H1 (cell line): ENCODE measurements around the gene SLC27A5. TPM values are rescaled to one million over a fixed set of nuclear protein-coding genes. Genes with fewer than 3 reads are reported as not detected.
A peak's percentile ranks its signal among the peaks of the same experiment; 100 is the strongest.

Experiments used
- CTCF ChIA-PET: fragments of 300-600 bp; sonication (Branson Sonifier 250); formaldehyde crosslinking; loops from one replicate; lab custom pipeline; 2021; ENCODE audit not compliant: partially characterized antibody; lab: Charles Lee
- POLR2A ChIA-PET: fragments of 300-600 bp; sonication (Branson Sonifier 250); formaldehyde crosslinking; loops from one replicate; lab custom pipeline; 2021; ENCODE audit warnings: inconsistent platforms; ENCODE audit not compliant: partially characterized antibody; lab: Charles Lee
- DNase-seq, 2 experiments: peaks; one replicate each; pipeline versions ENCODE4 v3.0.0 to v3.0.0-alpha.2; 2010 to 2022; ENCODE audit warnings: low spot score in 2 of 2, low read depth in 1 of 2, mixed read lengths in 1 of 2
- FAIRE-seq: peaks from 2 replicates; lab custom pipeline; 2011; peaks lifted over from hg19 to GRCh38; lab: Jason Lieb, UNC
- H2AFZ ChIP-seq: 2 replicates; pipeline ENCODE4 v1.8.1; 2012; ENCODE audit warnings: low read length, inconsistent platforms
- H2AK5ac ChIP-seq: 2 replicates; pipeline ENCODE4 v1.6.1; 2013; ENCODE audit warnings: low read depth, low read length
- H2BK120ac ChIP-seq: replicated peaks from 2 replicates; pipeline ENCODE3; 2013; ENCODE audit warnings: low read depth, low read length, inconsistent platforms
- H2BK12ac ChIP-seq: 2 replicates; pipeline ENCODE4 v1.6.1; 2013; ENCODE audit warnings: low read depth, low read length
- H2BK15ac ChIP-seq: 2 replicates; pipeline ENCODE4 v1.6.1; 2013; ENCODE audit warnings: low read length
- H2BK20ac ChIP-seq: 2 replicates; pipeline ENCODE4 v1.6.1; 2013; ENCODE audit warnings: low read length
- H2BK5ac ChIP-seq: 2 replicates; pipeline ENCODE4 v1.6.1; 2013; ENCODE audit warnings: low read depth, low read length
- H3K14ac ChIP-seq: 2 replicates; pipeline ENCODE4 v1.6.1; 2013; ENCODE audit warnings: inconsistent platforms; ENCODE audit not compliant: insufficient read length
- H3K18ac ChIP-seq: 2 replicates; pipeline ENCODE4 v1.6.1; 2013; ENCODE audit warnings: low read length; ENCODE audit errors: extremely low read depth
- H3K23ac ChIP-seq: 2 replicates; pipeline ENCODE4 v1.6.1; 2013; ENCODE audit warnings: inconsistent platforms; ENCODE audit not compliant: insufficient read length
- H3K23me2 ChIP-seq: 2 replicates; pipeline ENCODE4 v1.6.1; 2013; ENCODE audit warnings: low read depth, low read length
- H3K27ac ChIP-seq: 2 replicates; pipeline ENCODE4 v1.6.1; 2011; ENCODE audit warnings: low read depth, low read length, inconsistent platforms
- H3K27me3 ChIP-seq, 4 experiments: replicated peaks in 1 of 4; 1 replicate in 1 of 4; 2 replicates in 3 of 4; pipeline versions ENCODE4 v1.6.1 to v1.8.1; 2011 to 2013; ENCODE audit warnings: low read length in 3 of 4, mild to moderate bottlenecking in 3 of 4, inconsistent platforms in 2 of 4, mixed read lengths in 2 of 4, moderate library complexity in 1 of 4; ENCODE audit not compliant: control insufficient read depth in 3 of 4, insufficient read depth in 3 of 4; ENCODE audit errors: extremely low read depth in 1 of 4
- H3K36me3 ChIP-seq, 4 experiments: 2 replicates each; pipeline versions ENCODE4 v1.6.1 to v1.8.1; 2011 to 2013; ENCODE audit warnings: mild to moderate bottlenecking in 4 of 4, low read length in 3 of 4, moderate library complexity in 2 of 4, control low read depth in 1 of 4, inconsistent platforms in 1 of 4; ENCODE audit not compliant: insufficient read depth in 4 of 4, control insufficient read depth in 2 of 4
- H3K4ac ChIP-seq: replicated peaks from 2 replicates; pipeline ENCODE3; 2013; ENCODE audit warnings: low read length, low read depth, mixed read lengths, inconsistent platforms; ENCODE audit not compliant: insufficient read length
- H3K4me1 ChIP-seq, 4 experiments: replicated peaks in 1 of 4; 1 replicate in 1 of 4; 2 replicates in 3 of 4; pipeline versions ENCODE4 v1.6.1 to v1.8.1; 2011 to 2013; ENCODE audit warnings: low read length in 3 of 4, inconsistent platforms in 2 of 4, mixed read lengths in 1 of 4; ENCODE audit not compliant: insufficient read depth in 4 of 4, control insufficient read depth in 3 of 4
- H3K4me2 ChIP-seq, 2 experiments: 2 replicates each; pipeline versions ENCODE4 v1.6.1 to v1.8.1; 2011 to 2013; ENCODE audit warnings: low read depth in 2 of 2, low read length in 2 of 2, control low read depth in 1 of 2, inconsistent platforms in 1 of 2, mild to moderate bottlenecking in 1 of 2; ENCODE audit not compliant: insufficient read depth in 1 of 2
- H3K4me3 ChIP-seq, 4 experiments: fragments of 200-600, 300-600 bp in 1 of 4; sonication (generic), shearing (Covaris generic), sonication (Bioruptor Twin) in 1 of 4; 2 replicates each; pipeline versions ENCODE4 v1.5.1 to v1.8.1; 2011 to 2016; ENCODE audit warnings: low read length in 4 of 4, low read depth in 3 of 4, control low read depth in 2 of 4, inconsistent platforms in 2 of 4, mild to moderate bottlenecking in 2 of 4, mixed read lengths in 1 of 4, moderate library complexity in 1 of 4; ENCODE audit not compliant: insufficient read depth in 2 of 4; ENCODE audit errors: extremely low read depth in 1 of 4
- H3K56ac ChIP-seq: replicated peaks from 2 replicates; pipeline ENCODE3; 2013; ENCODE audit warnings: low read depth, mild to moderate bottlenecking, mixed read lengths, low read length, inconsistent platforms; ENCODE audit not compliant: insufficient read length
- H3K79me1 ChIP-seq: 2 replicates; pipeline ENCODE4 v1.6.1; 2013; ENCODE audit warnings: low read depth, low read length, control low read depth
- H3K79me2 ChIP-seq, 2 experiments: 2 replicates each; pipeline versions ENCODE4 v1.6.1 to v1.8.1; 2012 to 2013; ENCODE audit warnings: low read length in 2 of 2, mild to moderate bottlenecking in 2 of 2, inconsistent platforms in 1 of 2; ENCODE audit not compliant: insufficient read depth in 2 of 2, control insufficient read depth in 1 of 2
- H3K9ac ChIP-seq, 4 experiments: replicated peaks in 1 of 4; 1 replicate in 1 of 4; 2 replicates in 3 of 4; pipeline versions ENCODE4 v1.6.1 to v1.8.1; 2011 to 2013; ENCODE audit warnings: low read depth in 3 of 4, low read length in 3 of 4, control low read depth in 2 of 4, mild to moderate bottlenecking in 2 of 4, moderate library complexity in 2 of 4, inconsistent platforms in 1 of 4; ENCODE audit errors: extremely low read depth in 1 of 4
- H3K9me3 ChIP-seq, 2 experiments: 2 replicates each; pipeline versions ENCODE4 v1.6.1 to v1.8.1; 2012 to 2013; ENCODE audit warnings: mild to moderate bottlenecking in 2 of 2, moderate library complexity in 2 of 2, control low read depth in 1 of 2, inconsistent platforms in 1 of 2, low read depth in 1 of 2, low read length in 1 of 2, mixed read lengths in 1 of 2; ENCODE audit not compliant: insufficient read depth in 2 of 2
- H4K20me1 ChIP-seq, 2 experiments: replicated peaks in 1 of 2; 2 replicates each; pipeline versions ENCODE3 to v1.8.1; 2011 to 2013; ENCODE audit warnings: inconsistent platforms in 2 of 2, low read length in 2 of 2, mild to moderate bottlenecking in 1 of 2; ENCODE audit not compliant: insufficient read depth in 2 of 2, control insufficient read depth in 1 of 2
- H4K5ac ChIP-seq: 2 replicates; pipeline ENCODE4 v1.6.1; 2013; ENCODE audit warnings: low read length, low read depth, mixed read lengths, inconsistent platforms; ENCODE audit not compliant: insufficient read length
- H4K8ac ChIP-seq: 2 replicates; pipeline ENCODE4 v1.8.0; 2013; ENCODE audit warnings: mild to moderate bottlenecking, moderate library complexity, low read length, inconsistent platforms; ENCODE audit not compliant: insufficient read depth; ENCODE audit errors: extremely low read depth
- H4K91ac ChIP-seq: replicated peaks from 2 replicates; pipeline ENCODE3; 2013; ENCODE audit warnings: low read length, mixed read lengths, inconsistent platforms; ENCODE audit not compliant: insufficient read length
- HDAC6 ChIP-seq: IDR thresholded peaks from one replicate; pipeline ENCODE4 v1.7.1; 2012; ENCODE audit warnings: low read depth, mild to moderate bottlenecking, inconsistent platforms, low read length, moderate library complexity
- POLR2A ChIP-seq, 2 experiments: IDR thresholded peaks; 1 replicate in 1 of 2; 2 replicates in 1 of 2; pipeline ENCODE4 v1.6.1; 2011; ENCODE audit warnings: low read depth in 2 of 2, low read length in 2 of 2, mild to moderate bottlenecking in 2 of 2; ENCODE audit errors: control extremely low read depth in 1 of 2
- POLR2AphosphoS5 ChIP-seq: IDR thresholded peaks from 2 replicates; pipeline ENCODE4 v1.6.1; 2011; ENCODE audit warnings: low read depth, low read length
- WGBS, 2 experiments: shearing (Covaris generic) in 1 of 2; methylation state at CpG; one replicate each; pipeline versions ENCODE4 v1.1.6 to v1.1.7; 2013 to 2015; ENCODE audit warnings: low lambda C conversion rate in 2 of 2, mixed read lengths in 2 of 2, inconsistent platforms in 1 of 2, low coverage in 1 of 2, missing lambda C conversion rate in 1 of 2; ENCODE audit not compliant: insufficient replicate concordance in 2 of 2, insufficient coverage in 1 of 2, insufficient read length in 1 of 2; ENCODE audit errors: extremely low coverage in 1 of 2, missing lambda C conversion rate in 1 of 2; 5-methylcytosine and 5-hydroxymethylcytosine counted together
- polyA plus RNA-seq, 7 experiments: library from polyadenylated mRNA; depleted of rRNA in 3 of 7; stranded (reverse) in 5 of 7; unstranded in 2 of 7; fragments of >200 nt in 5 of 7; fragments of 200-250 nt in 2 of 7; gene quantifications; 1 replicate in 5 of 7; 2 replicates in 1 of 7; 4 replicates in 1 of 7; pipeline versions ENCODE4 v1.2.1 to v1.2.3, GENCODE V29; 2011 to 2013; ENCODE audit warnings: missing spikeins in 2 of 7, mixed read lengths in 2 of 7
- total RNA-seq: library from RNA; stranded (reverse); fragmentation: NEBNext Ultra II Directional; extraction: Animal tissue kit (Norgen Biotek cat#: 25700); gene quantifications from 2 replicates; pipeline ENCODE4 v1.2.1, GENCODE V29; 2021

The SLC27A5 gene
- total and polyA plus RNA-seq, 2 of the 8 experiments (the other 6 are each of a cell fraction or from before 2014, with no cell fraction given) = 25.1 to 80.5 TPM

GRCh38 chr19:58548859-58549663, 37.3 kb upstream of the SLC27A5 start:
- Histone ChIP-seq H3K9me3 (no peaks in the 10 kb centered on the region), H3K9ac (no peak overlapping the region), H4K20me1 (peaks cover 42 to 57% of the 10 kb centered on the region in 2 experiments), H3K27me3 (no peaks in the 10 kb centered on the region), H2BK15ac (no peak overlapping the region), H3K79me1 (peaks cover 22% of the 10 kb centered on the region), H2BK20ac (no peak overlapping the region), H2BK12ac (no peak overlapping the region), H3K23me2 (peaks cover 14% of the 10 kb centered on the region), H3K4me1 (peaks cover 3 to 15% (median 9%) of the 10 kb centered on the region in 4 experiments), H3K56ac (no peak overlapping the region), H4K5ac (no peak overlapping the region), H3K4me2 (no peak overlapping the region), H3K4ac (no peak overlapping the region), H2BK120ac (no peak overlapping the region), H3K18ac (no peak overlapping the region), H3K14ac (no peak overlapping the region), H3K79me2 (peaks cover 28 to 49% of the 10 kb centered on the region in 2 experiments), H3K27ac (no peak overlapping the region), H4K8ac (no peak overlapping the region), H2AK5ac (no peak overlapping the region), H3K36me3 (peaks cover 42 to 73% (median 59%) of the 10 kb centered on the region in 4 experiments), H3K23ac (no peak overlapping the region), H2AFZ (no peak overlapping the region), H2BK5ac (no peak overlapping the region; the same call in 1 of the 2 replicates), H4K91ac (no peak overlapping the region), H3K4me3 (no peak overlapping the region)
- TF ChIP-seq POLR2A (IDR thresholded peaks at IDR 0.05; ENCODE audit: control extremely low read depth in 1 of 2, low read depth in 2 of 2, low read length in 2 of 2) (peak in 1 of 2 experiments; percentile 24; a peak in 1 of 3 replicates), POLR2AphosphoS5 (peak; percentile 46), HDAC6 (no peak)
- no peak for DNase-seq
- FAIRE-seq = no peak
- 91% methylated on average over 20 of the region's 20 CpGs; no CpG with 5 or more reads in 1 of the 2 experiments for WGBS, 2 experiments
- ChIA-PET CTCF (interaction anchor here (1.2 to 3.8 kb wide), 4 partner anchors 13 to 210 kb away, joined by 3 to 26 read pairs (median 6); partner anchors contain the start of gene ZBTB45), POLR2A (interaction anchor here (0.9 to 13.8 kb wide), 5 partner anchors 10 to 29 kb away, joined by 4 to 650 read pairs (median 6); partner anchors contain the start of genes MZF1, SLC27A5, UBE2M and ZBTB45)
